Inflammatory macrophage (primary cell): ENCODE results near the gene CCT7.

ENCODE experiments used
- DNase-seq, 2 donors: peaks; one replicate each; pipeline ENCODE4 v3.0.0-alpha.2; 2020 to 2022

Gene CCT7

GRCh38 chr2:73227086-73227485, 7.0 kb upstream of the CCT7 start:
- DNase-seq, result no peak

DNA sequence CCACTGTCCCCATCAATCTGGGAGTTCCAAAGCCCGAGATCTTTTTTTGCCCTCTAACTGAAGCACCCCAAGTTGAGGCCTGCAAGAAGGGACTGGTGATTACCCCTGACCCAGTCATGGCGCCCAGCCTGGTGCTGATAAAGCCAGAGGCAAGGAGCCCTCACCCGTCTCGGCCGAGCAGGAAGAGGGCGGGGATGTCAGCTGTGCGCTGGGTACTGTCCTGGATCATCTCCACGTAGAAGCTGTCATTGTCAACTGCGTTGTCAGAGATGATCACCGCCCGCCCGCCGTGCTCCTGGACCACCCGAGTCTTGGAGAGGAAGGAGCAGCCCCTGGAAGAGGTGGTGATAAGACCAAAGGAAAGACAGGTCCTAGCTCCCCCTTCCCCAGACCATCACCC, 5.5 kb upstream of the CCT7 start:
- DNase-seq, result no peak

DNA sequence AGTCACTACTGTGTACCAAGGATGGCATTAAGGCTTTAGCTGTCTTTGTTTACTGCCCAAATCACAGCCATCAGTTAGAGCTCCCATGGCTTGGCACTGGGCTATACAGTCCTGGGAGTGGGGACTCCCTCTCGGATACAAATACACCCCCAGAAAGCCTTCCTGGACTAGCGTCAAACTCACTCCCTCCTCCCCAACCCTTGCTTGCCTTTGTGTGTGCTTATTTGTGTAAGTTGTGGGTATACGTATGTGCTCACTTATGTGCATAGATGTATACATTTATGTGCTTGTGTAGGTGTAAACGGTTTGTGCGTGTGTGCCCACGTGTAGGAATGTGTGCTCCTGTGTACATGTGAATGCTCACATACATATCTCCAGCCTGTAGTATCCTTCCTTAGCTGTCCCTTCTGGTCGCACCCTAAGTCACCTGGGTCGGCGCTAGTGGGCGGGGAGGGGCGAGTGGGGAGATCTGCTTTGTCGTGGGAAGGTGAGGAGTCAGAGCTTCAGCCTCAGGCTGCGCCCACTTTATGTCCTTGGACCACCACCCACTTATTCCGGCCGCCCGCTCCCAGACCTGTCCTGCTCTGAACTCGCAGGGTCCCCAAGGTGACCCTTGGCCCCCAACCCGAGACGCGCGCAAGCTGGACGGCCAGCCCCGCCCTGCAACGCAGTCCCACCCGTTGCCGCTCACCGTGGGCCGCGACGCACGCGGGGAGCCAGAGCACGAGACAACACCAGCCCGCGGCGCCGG, 1.5 kb upstream of the CCT7 start:
- peak in 1 of 2 donors; percentile 28 for DNase-seq

DNA sequence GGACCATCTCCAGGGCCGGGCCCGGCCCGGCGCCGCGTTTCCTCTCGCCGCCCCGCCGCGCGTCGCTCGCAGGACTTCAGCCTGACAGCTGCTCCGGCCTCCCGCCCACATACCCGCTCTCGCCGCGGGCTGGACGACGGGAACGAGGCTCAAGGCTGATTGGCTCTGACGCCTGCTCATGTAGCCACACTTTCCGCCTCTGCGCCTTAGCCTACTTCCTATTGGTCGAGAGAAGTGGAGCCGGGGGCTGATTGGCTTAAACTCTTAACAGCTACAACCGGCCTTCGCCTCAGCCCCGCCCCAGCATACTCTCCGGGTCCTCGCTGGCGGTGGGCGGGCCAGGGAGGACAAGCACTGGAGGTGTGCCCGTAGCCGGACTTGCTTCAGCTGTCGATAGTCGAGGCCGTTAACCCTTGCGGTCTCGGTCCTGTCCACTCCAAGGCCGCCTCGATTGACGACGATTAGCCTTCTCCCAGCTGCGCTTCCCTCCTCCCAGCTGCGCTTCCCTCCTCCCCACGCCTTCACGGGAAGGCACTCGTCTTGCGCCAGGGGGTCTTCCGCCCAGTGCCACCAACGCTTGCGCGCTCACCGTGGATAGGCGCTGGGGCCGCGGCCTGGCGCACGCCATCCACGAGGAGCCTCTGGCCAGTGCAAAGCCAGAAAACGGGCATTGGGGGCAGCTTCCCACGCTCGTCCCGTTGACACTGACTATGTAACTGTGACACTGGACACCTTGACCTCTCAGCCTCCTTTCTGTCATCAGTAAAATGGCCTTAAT, 765 bp upstream of the CCT7 start, which contains the start of gene PRADC1:
Gene PRADC1 (minus strand): TSS at position 86 of the 778 bp plus-strand sequence. CDS start 79 bp downstream, at position 7.
- DNase-seq, result peak; percentile 100

- DNase-seq, result no peak
These were observed 1.4 kb downstream of the CCT7 start for GRCh38 chr2:73235315-73236028.

- no peak for DNase-seq
These were observed 3.1 kb downstream of the CCT7 start for GRCh38 chr2:73237168-73237567.

DNA sequence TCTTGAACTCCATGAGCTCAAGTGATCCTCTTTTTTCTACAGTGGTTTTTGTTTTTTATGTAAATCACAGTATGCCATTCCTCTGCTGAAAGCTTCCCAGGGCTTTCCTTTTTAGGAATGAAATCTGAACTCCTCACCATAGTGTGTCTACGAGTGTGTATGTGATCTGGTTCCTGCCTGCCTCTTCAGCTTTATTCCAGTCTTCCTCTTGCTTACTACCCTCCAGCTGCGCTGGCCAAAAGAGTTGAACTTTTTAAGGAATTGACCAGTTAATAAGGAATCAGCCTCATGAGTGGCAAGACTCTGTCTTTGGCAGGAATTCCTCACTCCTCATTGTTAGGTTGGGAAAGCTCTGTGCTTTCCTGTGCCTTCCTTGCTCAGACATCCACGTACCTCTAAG, 4.0 kb downstream of the CCT7 start:
- DNase-seq, result no peak

- DNase-seq, result no peak
These were observed 4.9 kb downstream of the CCT7 start for GRCh38 chr2:73238976-73239375.

- DNase-seq, result no peak
These were observed 5.7 kb downstream of the CCT7 start for GRCh38 chr2:73239776-73240175.

GRCh38 chr2:73243884-73244570, 9.9 kb downstream of the CCT7 start:
- DNase-seq, result no peak

- DNase-seq, result no peak
These were observed 10.5 kb downstream of the CCT7 start for GRCh38 chr2:73244580-73244979.

- no peak for DNase-seq
These were observed 12.7 kb downstream of the CCT7 start for GRCh38 chr2:73246850-73247249.

DNA sequence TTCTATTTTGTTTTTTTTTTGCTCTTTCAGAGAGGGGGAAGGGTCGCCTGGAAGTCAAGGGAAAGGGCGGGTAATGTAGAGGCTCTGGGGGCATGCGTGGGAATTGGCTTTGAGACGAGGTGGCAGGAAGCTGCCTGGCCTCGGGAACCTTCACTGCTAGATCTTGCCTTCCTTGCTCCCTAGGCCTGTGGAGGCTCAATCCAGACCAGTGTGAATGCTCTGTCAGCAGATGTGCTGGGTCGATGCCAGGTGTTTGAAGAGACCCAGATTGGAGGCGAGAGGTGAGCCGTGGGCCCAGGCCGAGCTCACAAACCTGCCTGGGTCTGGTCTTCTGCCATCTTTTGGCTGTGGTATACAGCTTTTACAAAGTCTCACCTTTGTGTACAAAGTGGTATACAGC, 15.5 kb downstream of the CCT7 start:
- DNase-seq, result no peak

DNA sequence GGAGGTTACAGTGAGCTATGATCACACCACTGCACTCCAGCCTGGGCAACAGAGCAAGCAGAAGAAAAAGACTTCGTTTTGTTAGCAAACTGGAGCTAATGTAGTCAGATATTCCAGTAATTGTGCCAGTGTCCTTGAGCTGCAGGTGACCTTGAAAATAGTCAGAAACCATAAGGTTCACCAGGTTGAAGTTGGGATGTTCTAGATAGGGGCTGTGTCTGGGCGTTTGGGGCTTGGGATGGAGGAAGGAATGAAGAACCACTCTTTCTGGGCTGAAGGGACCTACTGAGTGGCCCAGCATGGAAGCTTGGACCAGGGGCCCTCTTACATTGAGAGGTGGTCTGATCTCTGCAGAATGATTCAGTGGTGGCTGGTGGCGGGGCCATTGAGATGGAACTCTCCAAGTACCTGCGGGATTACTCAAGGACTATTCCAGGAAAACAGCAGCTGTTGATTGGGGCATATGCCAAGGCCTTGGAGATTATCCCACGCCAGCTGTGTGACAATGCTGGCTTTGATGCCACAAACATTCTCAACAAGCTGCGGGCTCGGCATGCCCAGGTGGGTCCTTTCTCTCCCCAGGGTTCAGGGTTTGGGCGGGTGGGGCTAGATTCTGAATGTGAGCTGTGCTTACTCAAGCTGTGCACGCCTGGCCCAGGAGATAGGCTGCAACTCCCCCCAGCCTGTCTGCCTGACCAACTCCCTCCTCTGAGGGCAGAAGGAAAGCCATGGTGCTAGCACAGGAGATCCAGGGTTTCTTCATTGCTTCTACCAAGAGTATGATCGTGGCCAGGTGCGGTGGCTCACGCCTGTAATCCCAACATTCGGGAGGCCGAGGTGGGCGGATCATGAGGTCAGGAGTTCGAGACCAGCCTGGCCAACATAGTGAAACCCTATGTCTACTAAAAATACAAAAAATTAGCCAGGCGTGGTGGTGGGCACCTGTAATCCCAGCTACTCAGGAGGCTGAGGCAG, 17.1 kb downstream of the CCT7 start:
- no peak for DNase-seq

GRCh38 chr2:73252238-73253027, 18.3 kb downstream of the CCT7 start:
- no peak for DNase-seq

GRCh38 chr2:73253400-73253799, 19.3 kb downstream of the CCT7 start:
- DNase-seq, result peak in 1 of 2 donors; percentile 18

- DNase-seq, result peak; percentile 69 to 77
These were observed 19.8 kb downstream of the CCT7 start for GRCh38 chr2:73253901-73254300.

DNA sequence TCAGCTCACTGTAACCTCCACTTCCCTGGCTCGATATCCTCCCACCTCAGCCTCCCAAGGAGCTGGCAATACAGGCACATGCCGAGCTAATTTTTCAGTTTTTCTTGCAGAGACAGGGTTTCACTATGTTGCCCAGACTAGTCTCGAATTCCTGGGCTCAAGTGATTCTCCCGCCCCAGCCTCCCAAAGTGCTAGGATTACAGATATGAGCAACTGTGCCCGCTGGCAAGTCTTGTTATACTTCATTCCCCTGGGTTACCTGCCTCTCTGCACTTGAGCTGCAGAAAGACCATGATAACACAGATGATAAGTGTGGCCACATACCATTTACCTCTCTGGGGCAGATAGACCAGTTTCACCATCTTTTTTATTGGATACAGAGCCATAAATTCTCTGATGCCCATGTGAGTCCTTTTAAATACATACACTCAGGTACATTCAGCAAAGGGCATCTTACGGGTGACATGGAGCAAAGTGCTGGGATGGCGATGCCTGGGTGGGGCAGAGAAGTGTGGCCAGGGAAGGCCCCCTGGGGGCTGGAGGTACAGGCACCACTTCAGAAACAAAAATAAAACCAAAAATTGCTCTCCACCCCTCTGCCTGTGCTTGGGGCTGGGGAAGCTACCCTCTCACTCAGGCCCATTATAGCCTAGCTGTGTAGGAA, 20.4 kb downstream of the CCT7 start:
- no peak for DNase-seq

DNA sequence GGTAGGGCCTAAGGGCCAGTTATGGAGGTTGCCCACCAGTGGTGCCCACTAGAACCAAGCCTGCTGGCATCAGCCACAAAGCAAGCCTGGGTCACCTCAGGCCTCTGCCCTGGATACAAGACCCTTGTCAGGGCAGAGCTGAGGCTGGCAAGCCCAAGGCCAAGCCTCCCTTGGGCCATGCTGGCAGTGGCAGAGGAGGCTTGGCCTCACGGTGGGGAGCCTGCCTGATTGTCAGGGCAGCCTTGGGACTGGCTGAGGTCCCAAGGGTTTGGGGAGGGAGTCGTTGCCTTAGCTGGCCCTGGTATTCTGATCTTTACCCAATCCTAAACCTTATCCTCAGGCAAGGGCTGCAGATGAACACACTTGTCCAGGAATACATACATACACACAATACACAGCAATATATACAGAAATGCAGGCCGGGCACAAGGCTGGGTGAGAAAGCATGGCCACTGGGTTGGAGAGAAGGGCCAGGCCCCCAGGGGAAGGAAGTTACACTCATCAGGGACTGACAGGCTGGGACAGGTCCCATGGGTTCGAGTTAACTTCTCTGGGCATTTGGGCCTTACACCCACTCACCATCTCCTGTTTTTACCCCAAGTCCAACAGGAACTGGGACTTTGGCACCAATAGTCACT, 21.0 kb downstream of the CCT7 start:
- no peak for DNase-seq
